ENCODE results near the gene SLC22A15. TPM values are rescaled to one million over a fixed set of nuclear protein-coding genes. Genes with fewer than 3 reads are reported as not detected.

The SLC22A15 gene
- polyA plus RNA-seq, 2 of the 4 experiments (the other 2 are of a cell fraction), result 0.81 to 2.5 TPM

- ChIA-PET POLR2A (no interaction called here), CTCF (interaction anchor here (0.6 to 3.0 kb wide), 15 partner anchors 10 to 373 kb away, joined by 3 to 12 read pairs (median 4); no protein-coding TSS in a partner anchor)
- Histone ChIP-seq H3K4me3 (no peak overlapping the region), H3K4me2 (no peak overlapping the region), H3K4me1 (peaks cover 13% of the 10 kb centered on the region; the same call in 2 of the 3 replicates), H3K27ac (no peak overlapping the region), H3K9me3 (no peaks in the 10 kb centered on the region)
- DNase-seq (ENCODE audit: low read depth in 1 of 2, low spot score in 1 of 2) (peak; percentile 25 to 34), ATAC-seq (peak; percentile 36 to 80; a peak in 3 of 6 replicates), FAIRE-seq (no peak)
- TF ChIP-seq RAD21 (conservative IDR thresholded peaks at IDR 0.05 in 1 of 2, IDR thresholded peaks at IDR 0.05 in 1 of 2), result peak; percentile 68 to 70
- TF ChIP-seq HOXB13 (CRISPR knock-in tag; IDR thresholded peaks at IDR 0.05; ENCODE audit: low read depth), result no peak
- peak; percentile 58 for TF ChIP-seq CTCF (IDR thresholded peaks at IDR 0.05)
- peak; percentile 50 for TF ChIP-seq SMC3 (IDR thresholded peaks at IDR 0.05)
- WGBS (ENCODE audit: missing lambda C conversion rate), result 26% methylated on average over 3 of the region's 3 CpGs
Measured at GRCh38 chr1:115980998-115981993, 5.0 kb downstream of the SLC22A15 start.

- ATAC-seq, result no peak
- TF ChIP-seq HOXA7 (CRISPR knock-in tag; IDR thresholded peaks at IDR 0.05) (no peak), REST (IDR thresholded peaks at IDR 0.05) (no peak), RARB (CRISPR knock-in tag; IDR thresholded peaks at IDR 0.05) (no peak), MAFK (IDR thresholded peaks at IDR 0.05; ENCODE audit: partially characterized antibody) (no peak), NPAS2 (CRISPR knock-in tag; IDR thresholded peaks at IDR 0.05; ENCODE audit: borderline replicate concordance) (no peak), RNF2 (IDR thresholded peaks at IDR 0.05; ENCODE audit: borderline replicate concordance, low read depth) (no peak), POLR2AphosphoS2 (conservative IDR thresholded peaks at IDR 0.05; ENCODE audit: low read length) (no peak), NFE2L2 (conservative IDR thresholded peaks at IDR 0.05; ENCODE audit: low read length) (no peak), HOXB13 (CRISPR knock-in tag; IDR thresholded peaks at IDR 0.05; ENCODE audit: low read depth) (no peak), E2F6 (IDR thresholded peaks at IDR 0.05; ENCODE audit: borderline replicate concordance, low read depth) (no peak), TFCP2L1 (CRISPR knock-in tag; IDR thresholded peaks at IDR 0.05) (no peak), RCOR1 (IDR thresholded peaks at IDR 0.05; ENCODE audit: low read depth, low read length) (no peak), CEBPB (IDR thresholded peaks at IDR 0.05) (no peak), POLR2A (IDR thresholded peaks at IDR 0.05; ENCODE audit: low read length) (no peak), BHLHE40 (IDR thresholded peaks at IDR 0.05; ENCODE audit: low read depth, low read length) (no peak), FOSB (CRISPR knock-in tag; IDR thresholded peaks at IDR 0.05) (no peak), MAX (IDR thresholded peaks at IDR 0.05) (no peak), ZC3H11A (IDR thresholded peaks at IDR 0.05) (no peak), NR3C1 (IDR thresholded peaks at IDR 0.05) (no peak)
- 29% methylated on average over 3 of the region's 3 CpGs for WGBS (ENCODE audit: missing lambda C conversion rate)
- H3K4me3 ChIP-seq, result no peak overlapping the region
- no peak for FAIRE-seq
- peaks cover 9% of the 10 kb centered on the region; the same call in 2 of the 3 replicates for H3K4me1 ChIP-seq
- no peak for DNase-seq (ENCODE audit: low read depth in 1 of 2, low spot score in 1 of 2)
- no peaks in the 10 kb centered on the region for H3K9me3 ChIP-seq
- CTCF ChIA-PET, result interaction anchor here (1.0 to 3.0 kb wide), 8 partner anchors 8 to 374 kb away, joined by 3 to 12 read pairs (median 6); no protein-coding TSS in a partner anchor
- POLR2A ChIA-PET, result no interaction called here
- no peak overlapping the region for H3K27ac ChIP-seq
- H3K4me2 ChIP-seq, result no peak overlapping the region
Measured at GRCh38 chr1:115982400-115982799, 6.1 kb downstream of the SLC22A15 start.

Data from A549 (cell line).